Medulla oblongata (tissue), 1 donor: ENCODE measurements around the gene PNPLA8.

Experiments used
- DNase-seq: peaks from one replicate; pipeline ENCODE4 v3.0.0-alpha.2; 2015; ENCODE audit errors: extremely low spot score

Gene PNPLA8

GRCh38 chr7:108442039-108442568, 83.8 kb downstream of the PNPLA8 start:
- no peak for DNase-seq

DNA sequence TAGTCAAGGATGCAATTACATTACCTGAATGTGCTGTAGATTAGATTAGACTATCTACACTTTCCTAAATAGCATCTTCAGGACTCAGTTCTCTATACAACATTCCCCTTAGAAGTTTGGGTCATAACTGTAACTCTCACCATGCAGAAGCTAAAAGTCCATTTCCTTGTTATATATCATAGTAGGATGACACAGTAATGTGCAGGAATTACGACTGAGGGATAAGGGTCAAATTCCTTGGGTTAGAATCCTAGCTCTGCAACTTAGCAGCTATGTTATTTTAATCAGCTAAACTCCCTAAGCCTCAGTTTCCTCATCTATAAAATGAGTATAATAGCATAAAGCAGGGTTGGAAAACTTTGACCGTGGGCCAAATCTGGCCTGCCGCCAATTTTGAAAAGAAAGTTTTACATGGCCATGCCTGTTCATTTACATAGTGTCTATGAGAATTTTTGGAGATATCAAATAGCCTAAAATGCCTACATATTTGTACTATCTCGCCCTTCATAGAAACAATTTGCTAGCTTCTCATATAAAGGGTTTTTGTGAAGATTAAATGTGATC, 84.5 kb downstream of the PNPLA8 start:
- no peak for DNase-seq

GRCh38 chr7:108440613-108441012, 85.3 kb downstream of the PNPLA8 start:
- DNase-seq: no peak

GRCh38 chr7:108436906-108437305, 89.0 kb downstream of the PNPLA8 start:
- no peak for DNase-seq

GRCh38 chr7:108434010-108434409, 91.9 kb downstream of the PNPLA8 start:
- DNase-seq: no peak

DNA sequence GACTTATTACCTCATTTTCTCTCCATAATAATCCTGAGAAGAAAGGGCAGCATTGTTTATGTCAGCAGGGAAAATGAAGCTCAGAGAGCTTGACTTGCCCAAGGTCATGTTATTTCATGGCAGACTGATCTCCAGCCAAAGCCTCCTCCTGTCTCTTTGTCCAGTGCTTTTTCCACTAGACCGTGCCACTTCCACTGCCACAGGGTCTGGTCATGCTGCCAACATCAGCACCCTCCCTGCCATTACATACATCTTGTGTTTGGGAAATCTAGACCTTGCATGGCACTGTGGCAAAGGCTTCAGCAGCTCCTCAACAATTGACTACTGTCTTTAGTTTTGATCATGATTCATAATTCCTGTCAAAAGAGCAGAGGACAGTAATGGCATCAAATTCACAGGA, 94.8 kb downstream of the PNPLA8 start:
- DNase-seq: no peak

GRCh38 chr7:108430664-108431063, 95.3 kb downstream of the PNPLA8 start:
- no peak for DNase-seq

DNA sequence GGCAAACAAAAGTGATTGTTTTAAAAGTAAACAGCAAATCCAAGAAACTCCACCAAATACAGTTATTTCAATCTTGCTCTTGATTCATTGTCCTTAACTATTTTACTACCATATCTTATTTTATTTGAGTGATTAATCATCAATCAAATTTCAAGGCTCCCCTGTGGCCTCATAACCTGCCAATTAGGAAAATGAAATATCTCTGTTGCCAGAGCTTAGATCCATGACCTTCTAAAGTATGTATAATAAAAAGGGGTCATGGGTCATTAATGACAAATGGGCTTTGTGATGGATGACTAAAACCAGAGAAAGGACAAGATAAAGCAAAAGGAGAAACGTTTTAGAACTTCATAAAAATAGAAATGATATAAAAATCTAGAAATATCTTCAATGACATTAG, 98.2 kb downstream of the PNPLA8 start:
- no peak for DNase-seq

DNA sequence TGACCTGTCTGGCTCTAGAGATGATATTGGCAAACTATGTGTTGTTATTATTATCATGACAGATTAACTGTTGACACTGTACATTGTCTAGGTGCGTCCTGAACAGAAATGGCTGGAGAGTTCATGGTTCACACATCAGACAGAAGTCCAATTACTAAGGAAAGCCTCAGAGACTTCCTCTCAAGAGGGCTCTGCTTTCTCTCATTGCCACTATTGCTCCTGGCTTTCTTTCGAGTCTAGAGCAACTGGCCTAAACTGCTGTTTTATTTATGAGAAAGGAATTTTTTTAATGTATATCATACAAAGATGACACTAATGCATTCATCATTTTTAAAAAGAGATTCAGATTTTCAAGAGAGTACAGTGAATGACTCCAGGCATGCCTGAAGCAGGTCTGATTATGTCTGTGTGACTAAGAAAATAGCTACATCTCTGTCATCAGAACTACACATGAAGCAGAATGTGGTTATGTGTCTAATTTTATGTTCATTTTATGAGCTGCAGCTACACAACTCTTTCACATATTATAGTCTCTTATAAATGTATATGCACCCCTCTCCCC, 100.1 kb downstream of the PNPLA8 start:
- DNase-seq: no peak

DNA sequence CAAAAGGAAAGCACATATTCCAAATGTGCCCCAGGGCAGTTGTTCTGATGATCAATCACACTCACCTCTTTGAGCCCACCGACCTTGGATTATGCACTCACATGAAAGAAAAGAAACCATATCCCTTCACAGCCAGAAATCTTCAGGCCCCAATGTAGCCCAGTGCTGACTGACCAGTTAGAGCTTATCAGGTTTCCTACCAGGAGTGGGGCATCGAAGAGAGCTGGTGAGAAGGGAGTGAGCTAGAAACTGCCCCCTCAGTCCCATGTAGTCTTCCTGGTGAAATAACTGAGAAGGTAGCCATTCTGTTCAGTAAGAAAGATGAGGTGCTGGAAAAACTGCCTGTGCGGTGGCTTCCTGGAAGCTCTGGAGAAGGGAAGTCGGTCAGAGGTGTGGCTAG, 101.9 kb downstream of the PNPLA8 start:
- no peak for DNase-seq

DNA sequence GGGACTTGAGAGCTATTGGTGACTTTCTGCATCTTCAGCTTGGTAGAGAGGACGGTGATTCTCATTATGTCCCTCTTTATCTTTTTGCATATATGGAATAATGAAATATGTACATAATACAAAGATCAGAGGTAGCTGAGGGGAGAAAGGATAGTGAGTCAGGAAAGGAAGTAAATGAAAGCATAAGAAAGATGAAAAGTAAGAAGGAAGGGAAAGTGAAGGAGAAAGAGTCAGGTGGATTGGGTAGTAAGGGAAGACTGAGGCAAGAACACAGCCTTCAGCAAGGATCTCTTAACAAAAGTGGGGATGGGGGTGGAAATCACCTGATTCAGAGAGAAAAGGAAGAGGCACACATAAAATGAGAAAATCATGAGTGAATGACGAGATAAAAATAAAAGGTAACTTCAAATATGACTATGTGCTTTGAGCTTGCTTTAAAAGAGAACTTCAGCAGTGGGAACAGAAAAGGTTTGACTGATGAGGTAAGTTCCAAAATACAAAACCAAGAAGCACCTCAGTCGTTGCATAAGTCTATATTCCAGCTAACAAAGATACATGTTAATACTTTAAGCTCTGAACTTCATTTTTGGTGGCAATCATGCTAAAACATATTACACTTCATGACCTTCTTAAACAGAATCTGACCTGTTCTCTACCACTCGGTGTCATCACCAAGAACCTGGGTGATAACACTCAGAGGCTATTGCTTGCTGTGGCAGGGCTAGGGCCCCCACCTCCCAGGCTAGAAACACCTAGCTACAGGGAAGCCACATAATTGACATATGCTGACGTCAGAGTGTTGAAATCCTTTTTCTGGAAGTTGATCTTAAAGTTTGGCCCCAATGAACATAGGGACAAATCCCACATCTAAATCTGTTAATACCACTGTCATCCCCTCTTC, 102.6 kb downstream of the PNPLA8 start:
- no peak for DNase-seq

DNA sequence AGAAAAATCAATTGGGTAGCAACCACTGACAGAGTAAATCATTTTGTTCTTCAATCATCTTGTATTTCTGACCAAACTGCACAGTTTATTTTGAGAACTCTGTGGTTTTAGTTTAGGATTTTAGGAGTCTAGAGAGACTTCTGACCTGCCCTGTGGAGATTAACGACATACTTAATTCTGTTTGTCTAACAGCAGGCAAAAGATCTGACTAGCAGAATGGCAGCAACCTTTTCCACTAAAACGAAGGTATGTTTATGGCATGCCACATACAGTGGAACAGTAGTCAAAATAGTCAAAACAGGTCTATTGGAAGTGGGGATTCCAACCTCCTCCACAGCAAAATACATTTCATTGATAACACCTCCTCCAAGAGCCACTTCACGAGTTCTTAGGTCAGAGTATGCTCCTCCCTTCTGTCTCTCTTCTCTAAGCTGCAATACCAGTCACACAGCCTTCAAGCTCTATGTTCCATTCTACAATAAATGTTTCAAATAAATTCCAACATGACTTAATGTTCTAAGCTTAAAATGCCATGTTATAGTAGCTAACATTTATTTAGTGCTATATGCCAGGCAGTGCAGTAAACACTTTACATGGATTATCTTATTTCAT, 104.1 kb downstream of the PNPLA8 start:
- no peak for DNase-seq
